Mesenchymal stem cell (in vitro differentiated cells and primary cell): ENCODE measurements around the gene OTOA.
"Not testable (repeated sequence)": the region's sequence is repeated elsewhere in the genome, so short reads cannot be mapped to it uniquely, and the experiment has no call there.

Experiments used
- DNase-seq: peaks from one replicate; pipeline ENCODE4 v3.0.0-alpha.2; 2013
- H2AFZ ChIP-seq: one replicate; pipeline ENCODE4 v1.6.1; 2013; ENCODE audit warnings: low read depth, mild to moderate bottlenecking, control low read depth, inconsistent platforms, low read length, moderate library complexity
- H2AK5ac ChIP-seq: 2 replicates; pipeline ENCODE4 v1.6.1; 2013; ENCODE audit warnings: low read length, moderate library complexity, mild to moderate bottlenecking, inconsistent platforms; ENCODE audit not compliant: severe bottlenecking
- H2BK120ac ChIP-seq: one replicate; pipeline ENCODE4 v1.6.1; 2013; ENCODE audit warnings: low read depth, mild to moderate bottlenecking, inconsistent platforms, low read length, moderate library complexity
- H2BK12ac ChIP-seq, 2 experiments: one replicate each; pipeline ENCODE4 v1.6.1; 2013; ENCODE audit warnings: inconsistent platforms in 2 of 2, low read length in 2 of 2, mild to moderate bottlenecking in 2 of 2, moderate library complexity in 2 of 2, control low read depth in 1 of 2
- H2BK15ac ChIP-seq: one replicate; pipeline ENCODE4 v1.6.1; 2013; ENCODE audit warnings: mild to moderate bottlenecking, low read depth, inconsistent platforms; ENCODE audit not compliant: poor library complexity, severe bottlenecking
- H2BK5ac ChIP-seq: 2 replicates; pipeline ENCODE4 v1.6.1; 2013; ENCODE audit warnings: low read depth, mild to moderate bottlenecking, low read length, control low read depth, inconsistent platforms; ENCODE audit not compliant: poor library complexity, severe bottlenecking
- H3K14ac ChIP-seq, 2 experiments: one replicate each; pipeline ENCODE4 v1.6.1; 2013; ENCODE audit warnings: inconsistent platforms in 2 of 2, low read length in 2 of 2, control low read depth in 1 of 2, mild to moderate bottlenecking in 1 of 2, moderate library complexity in 1 of 2
- H3K18ac ChIP-seq, 2 experiments: one replicate each; pipeline ENCODE4 v1.6.1; 2013; ENCODE audit warnings: inconsistent platforms in 2 of 2, low read length in 2 of 2, control low read depth in 1 of 2, low read depth in 1 of 2, mild to moderate bottlenecking in 1 of 2
- H3K23ac ChIP-seq, 2 experiments: one replicate each; pipeline ENCODE4 v1.6.1; 2013; ENCODE audit warnings: inconsistent platforms in 2 of 2, low read length in 2 of 2, mild to moderate bottlenecking in 2 of 2, moderate library complexity in 2 of 2, control low read depth in 1 of 2
- H3K27ac ChIP-seq: 2 replicates; pipeline ENCODE4 v1.5.1; 2013; ENCODE audit warnings: mild to moderate bottlenecking, moderate library complexity, low read length, control low read depth, inconsistent platforms; ENCODE audit not compliant: poor library complexity, severe bottlenecking
- H3K27me3 ChIP-seq, 2 experiments: 2 replicates each; pipeline versions ENCODE4 v1.6.1 to v1.7.0; 2013; ENCODE audit warnings: low read length in 2 of 2, mild to moderate bottlenecking in 2 of 2, moderate library complexity in 2 of 2, control low read depth in 1 of 2, inconsistent platforms in 1 of 2; ENCODE audit not compliant: control insufficient read depth in 1 of 2, insufficient read depth in 1 of 2
- H3K36me3 ChIP-seq, 2 experiments: 2 replicates each; pipeline versions ENCODE4 v1.6.1 to v1.7.0; 2013; ENCODE audit warnings: low read length in 2 of 2, control low read depth in 1 of 2, inconsistent platforms in 1 of 2, low read depth in 1 of 2, mild to moderate bottlenecking in 1 of 2; ENCODE audit not compliant: insufficient read depth in 2 of 2, control insufficient read depth in 1 of 2
- H3K4ac ChIP-seq, 2 experiments: one replicate each; pipeline ENCODE4 v1.6.1; 2013; ENCODE audit warnings: inconsistent platforms in 2 of 2, low read length in 2 of 2, mild to moderate bottlenecking in 2 of 2, moderate library complexity in 2 of 2, control low read depth in 1 of 2, low read depth in 1 of 2
- H3K4me1 ChIP-seq: 2 replicates; pipeline ENCODE4 v1.6.1; 2013; ENCODE audit warnings: low read depth, low read length, control low read depth; ENCODE audit not compliant: control insufficient read depth, insufficient read depth
- H3K4me2 ChIP-seq: 2 replicates; pipeline ENCODE4 v1.6.1; 2013; ENCODE audit warnings: low read length, mild to moderate bottlenecking, inconsistent platforms; ENCODE audit not compliant: poor library complexity, severe bottlenecking
- H3K4me3 ChIP-seq, 2 experiments: 2 replicates each; pipeline versions ENCODE4 v1.5.1 to v1.7.0; 2013; ENCODE audit warnings: low read length in 2 of 2, mild to moderate bottlenecking in 2 of 2, control low read depth in 1 of 2, low read depth in 1 of 2; ENCODE audit not compliant: insufficient read depth in 1 of 2
- H3K79me1 ChIP-seq: replicated peaks from 2 replicates; pipeline ENCODE4 v1.6.1; 2013; ENCODE audit warnings: mild to moderate bottlenecking, control low read depth, low read length, inconsistent platforms; ENCODE audit not compliant: poor library complexity, severe bottlenecking
- H3K9ac ChIP-seq: 2 replicates; pipeline ENCODE4 v1.7.0; 2013; ENCODE audit warnings: mild to moderate bottlenecking, low read length, moderate library complexity
- H3K9me3 ChIP-seq: 2 replicates; pipeline ENCODE4 v1.7.0; 2013; ENCODE audit warnings: mild to moderate bottlenecking, low read length; ENCODE audit not compliant: control insufficient read depth
- H4K8ac ChIP-seq: one replicate; pipeline ENCODE4 v1.6.1; 2013; ENCODE audit warnings: inconsistent platforms, mild to moderate bottlenecking, low read length, moderate library complexity
- H4K91ac ChIP-seq: one replicate; pipeline ENCODE4 v1.6.1; 2013; ENCODE audit warnings: mild to moderate bottlenecking, low read length, inconsistent platforms
- WGBS: methylation state at CpG from one replicate; pipeline ENCODE4 v1.1.7; 2013; ENCODE audit warnings: mixed read lengths; 5-methylcytosine and 5-hydroxymethylcytosine counted together

OTOA gene

DNA sequence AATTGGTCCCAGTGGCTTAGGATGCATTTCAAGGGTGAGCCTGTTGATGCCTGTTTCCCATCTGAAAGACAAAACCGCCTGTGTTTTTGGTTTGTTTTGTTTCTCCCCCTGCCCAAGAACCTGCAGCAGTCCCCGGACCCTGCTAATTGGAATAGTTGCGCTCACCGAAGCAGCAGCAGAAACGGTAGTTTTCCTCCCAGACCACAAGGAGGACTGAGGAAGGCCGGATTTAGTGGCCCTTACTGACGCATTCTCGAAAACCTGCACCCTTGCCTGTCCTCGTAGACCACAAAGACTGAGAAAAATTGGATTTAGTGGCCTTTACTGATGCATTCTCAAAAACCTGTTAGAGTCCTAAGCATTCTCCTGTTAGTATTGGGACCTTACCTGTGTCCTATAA, 28.1 kb upstream of the OTOA start:
- H3K79me1 ChIP-seq, result peaks cover 35% of the 10 kb centered on the region
- H3K9me3 ChIP-seq, H3K4ac ChIP-seq, H3K23ac ChIP-seq, H3K14ac ChIP-seq, H3K27me3 ChIP-seq, DNase-seq, H3K4me1 ChIP-seq, H2BK5ac ChIP-seq, H2BK12ac ChIP-seq, H2AK5ac ChIP-seq, H4K8ac ChIP-seq, H3K4me3 ChIP-seq, H2BK15ac ChIP-seq, H3K9ac ChIP-seq, H4K91ac ChIP-seq, H2BK120ac ChIP-seq, H3K18ac ChIP-seq, H3K4me2 ChIP-seq, H3K27ac ChIP-seq, H2AFZ ChIP-seq: not testable (repeated sequence)
- 96% methylated on average over 9 of the region's 9 CpGs for WGBS
- peaks cover 18 to 45% of the 10 kb centered on the region in 2 experiments for H3K36me3 ChIP-seq

DNA sequence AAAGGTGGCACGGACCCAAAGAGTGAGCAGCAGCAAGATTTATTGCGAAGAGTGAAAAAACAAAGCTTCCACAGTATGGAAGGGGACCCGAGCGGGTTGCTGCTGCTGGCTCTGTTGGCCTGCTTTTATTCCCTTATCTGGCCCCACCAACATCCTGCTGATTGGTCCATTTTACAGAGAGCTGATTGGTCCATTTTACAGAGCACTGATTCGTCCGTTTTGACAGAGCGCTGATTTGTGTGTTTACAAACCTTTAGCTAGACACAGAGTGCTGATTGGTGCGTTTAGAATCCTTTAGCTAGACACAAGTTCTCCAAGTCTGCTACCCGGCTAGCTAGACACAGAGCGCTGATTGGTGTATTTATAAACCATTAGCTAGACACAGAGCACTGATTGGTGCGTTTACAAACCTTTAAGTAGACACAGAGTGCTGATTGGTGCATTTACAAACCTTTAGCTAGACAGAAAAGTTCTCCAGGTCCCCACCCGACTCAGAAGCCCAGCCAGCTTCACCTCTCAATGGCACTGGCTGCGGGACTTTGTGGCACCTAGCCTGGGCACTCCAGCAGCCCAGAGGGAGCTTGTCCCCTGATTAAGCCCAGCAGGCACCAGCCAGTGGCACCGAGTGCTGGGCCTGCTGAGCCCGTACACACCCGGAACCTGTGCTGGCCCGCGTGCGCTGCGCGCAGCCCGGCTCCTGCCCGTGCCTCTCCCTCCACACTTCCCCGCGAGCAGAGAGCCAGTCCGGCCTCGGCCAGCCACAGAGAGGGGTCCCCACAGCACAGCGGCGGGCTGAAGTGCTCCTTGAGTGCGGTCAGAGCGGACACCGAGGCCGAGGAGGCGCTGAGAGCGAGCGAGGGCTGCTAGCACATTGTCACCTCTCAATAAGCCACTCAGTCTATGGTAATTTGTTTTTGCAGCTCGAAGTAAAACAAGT, 26.5 kb upstream of the OTOA start:
- DNase-seq, result no peak
- Histone ChIP-seq H4K91ac (peak overlapping the region; percentile 86), H3K27ac (no peak overlapping the region), H3K4ac (peak overlapping the region; percentile 64 to 75), H3K18ac (peak overlapping the region; percentile 33 to 76), H3K23ac (peak overlapping the region in 1 of 2 experiments; percentile 69), H3K9me3 (no peaks in the 10 kb centered on the region), H2AK5ac (no peak overlapping the region), H2BK12ac (peak overlapping the region; percentile 39 to 78), H2BK5ac (no peak overlapping the region), H3K9ac (no peak overlapping the region), H3K79me1 (peaks cover 33% of the 10 kb centered on the region), H4K8ac (peak overlapping the region; percentile 85), H3K36me3 (peaks cover 16 to 34% of the 10 kb centered on the region in 2 experiments), H3K4me1 (peaks cover 3% of the 10 kb centered on the region), H3K4me2 (no peak overlapping the region), H2AFZ (no peak overlapping the region), H2BK120ac (peak overlapping the region; percentile 61), H3K4me3 (no peak overlapping the region), H3K27me3 (no peaks in the 10 kb centered on the region), H2BK15ac (no peak overlapping the region), H3K14ac (no peak overlapping the region)
- 97% methylated on average over 34 of the region's 37 CpGs for WGBS

DNA sequence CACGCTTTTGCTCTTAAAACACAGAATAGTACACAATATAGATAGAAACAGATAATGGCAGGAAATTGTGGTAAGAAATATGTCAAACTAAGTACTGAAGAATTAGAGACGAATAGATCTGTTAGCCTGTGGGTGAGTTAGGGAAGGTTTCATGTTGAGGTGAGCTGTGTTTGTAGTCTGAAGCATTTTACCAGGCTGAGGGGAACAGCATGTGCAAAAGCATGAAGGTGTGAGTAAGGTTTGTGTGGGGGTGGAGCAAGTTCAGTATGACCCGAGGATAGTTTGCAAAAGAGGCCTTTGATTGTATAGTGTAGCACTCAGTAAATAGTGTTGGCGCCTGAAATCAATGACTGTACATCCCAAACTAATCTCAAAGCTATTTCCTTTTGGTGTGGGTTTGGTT, 25.2 kb upstream of the OTOA start:
- 8% methylated on average over 2 of the region's 4 CpGs for WGBS

DNA sequence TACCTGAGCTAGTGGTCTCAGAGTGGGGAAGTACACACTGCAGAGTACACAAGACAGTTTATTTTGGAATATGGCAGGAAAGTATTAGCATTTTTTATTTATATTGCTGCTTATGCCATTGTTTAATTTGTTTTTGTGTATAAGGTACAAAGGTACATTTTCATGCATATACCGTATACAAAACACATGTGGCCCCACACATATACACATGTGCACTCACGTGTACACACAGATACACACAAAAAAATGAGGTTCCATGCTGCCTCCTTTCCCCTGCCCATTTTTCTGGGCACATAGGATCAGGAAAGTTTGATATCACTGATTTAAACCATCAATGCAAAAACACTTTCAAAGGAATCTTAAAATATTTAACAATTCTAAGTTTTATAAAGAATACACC, 24.3 kb upstream of the OTOA start:
- H3K9me3 ChIP-seq, result no peaks in the 10 kb centered on the region
- no peak overlapping the region for H2AK5ac ChIP-seq
- no peak overlapping the region for H3K4me3 ChIP-seq
- no peak overlapping the region for H3K23ac ChIP-seq
- H3K27me3 ChIP-seq, result no peaks in the 10 kb centered on the region
- DNase-seq, result no peak
- H4K91ac ChIP-seq, result no peak overlapping the region
- H2AFZ ChIP-seq, result no peak overlapping the region
- peaks cover 27% of the 10 kb centered on the region for H3K79me1 ChIP-seq
- H4K8ac ChIP-seq, result no peak overlapping the region
- no peak overlapping the region for H3K14ac ChIP-seq
- no peak overlapping the region for H3K27ac ChIP-seq
- H3K18ac ChIP-seq, result no peak overlapping the region
- H3K4ac ChIP-seq, result no peak overlapping the region
- H2BK120ac ChIP-seq, result no peak overlapping the region
- peak overlapping the region; percentile 53 for H3K9ac ChIP-seq
- no peak overlapping the region for H2BK12ac ChIP-seq
- H2BK5ac ChIP-seq, result no peak overlapping the region
- WGBS, result 97% methylated on average over 2 of the region's 2 CpGs
- H3K36me3 ChIP-seq, result peaks cover 16 to 28% of the 10 kb centered on the region in 2 experiments
- H3K4me2 ChIP-seq, result no peak overlapping the region
- H3K4me1 ChIP-seq, result peaks cover 3% of the 10 kb centered on the region
- no peak overlapping the region for H2BK15ac ChIP-seq

More for the DNA sequence above, 25.2 kb upstream of the OTOA start:
- Histone ChIP-seq H3K9ac (peak overlapping the region; percentile 53), H3K4me1 (peaks cover 3% of the 10 kb centered on the region), H4K91ac (no peak overlapping the region), H3K27ac (no peak overlapping the region), H3K14ac (no peak overlapping the region), H3K36me3 (peaks cover 16 to 30% of the 10 kb centered on the region in 2 experiments), H2BK15ac (no peak overlapping the region), H2AK5ac (no peak overlapping the region), H4K8ac (no peak overlapping the region), H3K4me3 (no peak overlapping the region), H2BK12ac (no peak overlapping the region), H3K18ac (peak overlapping the region in 1 of 2 experiments; percentile 59), H2AFZ (no peak overlapping the region), H2BK120ac (no peak overlapping the region), H3K9me3 (no peaks in the 10 kb centered on the region), H3K4me2 (no peak overlapping the region), H3K27me3 (no peaks in the 10 kb centered on the region), H2BK5ac (no peak overlapping the region), H3K23ac (no peak overlapping the region), H3K79me1 (peaks cover 28% of the 10 kb centered on the region), H3K4ac (no peak overlapping the region)
- peak; percentile 46 for DNase-seq
